GM04503 (cell line): ENCODE measurements around the gene DDX54.

Experiments used
- DNase-seq: peaks from one replicate; pipeline ENCODE4 v3.0.0-alpha.2; 2012; ENCODE audit warnings: low read depth

The DDX54 gene

DNA sequence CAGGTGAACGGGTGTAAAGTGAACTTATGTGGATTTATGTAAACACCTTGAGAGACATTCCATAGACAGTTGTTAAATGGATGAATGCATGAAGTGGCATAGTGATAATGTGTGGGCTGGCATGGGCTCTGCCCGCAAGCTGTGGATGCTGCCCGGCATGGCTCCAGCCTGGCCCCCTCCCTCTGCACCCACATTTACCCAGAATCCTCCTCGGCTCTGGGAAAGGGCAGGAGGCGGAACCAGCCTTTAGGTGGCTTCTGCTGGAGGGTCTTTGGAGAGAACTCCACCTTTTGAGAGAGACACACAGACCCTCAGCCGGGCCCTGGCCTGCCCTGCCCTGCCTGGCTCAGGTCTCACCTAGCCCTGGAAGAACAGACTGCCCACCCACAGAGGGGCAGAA, 68.4 kb downstream of the DDX54 start:
- DNase-seq = no peak

DNA sequence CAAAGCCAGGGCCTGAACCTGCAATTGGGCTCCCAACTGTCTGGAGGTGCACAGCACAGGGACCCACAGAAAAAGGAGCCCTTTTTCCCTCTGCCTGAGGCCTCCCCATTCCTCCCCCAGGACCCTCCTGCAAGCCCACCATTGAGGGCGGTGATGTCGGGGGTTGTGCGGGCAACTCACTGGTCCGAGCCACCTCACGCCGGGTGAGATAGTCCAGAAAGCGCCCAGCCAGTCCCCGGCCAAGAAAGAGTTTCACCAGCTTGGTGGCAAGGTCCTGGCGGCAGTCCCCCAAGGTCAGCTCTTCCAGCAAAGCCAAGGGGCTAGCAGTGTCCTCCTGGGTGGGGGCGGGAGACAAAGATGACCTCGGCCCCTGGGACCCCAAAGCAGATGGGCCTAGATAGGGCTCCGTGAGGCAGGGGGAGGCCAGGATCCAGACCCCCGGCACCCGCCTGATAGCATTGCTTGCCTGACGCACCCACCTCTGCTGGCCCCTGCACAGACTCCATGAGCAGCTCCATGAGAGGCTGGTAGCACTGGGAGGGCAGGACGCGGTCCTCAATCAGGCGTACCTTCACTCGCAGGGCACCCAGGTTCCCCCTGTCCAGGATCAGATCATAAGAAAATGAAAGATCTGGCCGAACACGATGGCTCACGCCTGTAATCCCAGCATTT, 69.7 kb downstream of the DDX54 start:
- DNase-seq = no peak

DNA sequence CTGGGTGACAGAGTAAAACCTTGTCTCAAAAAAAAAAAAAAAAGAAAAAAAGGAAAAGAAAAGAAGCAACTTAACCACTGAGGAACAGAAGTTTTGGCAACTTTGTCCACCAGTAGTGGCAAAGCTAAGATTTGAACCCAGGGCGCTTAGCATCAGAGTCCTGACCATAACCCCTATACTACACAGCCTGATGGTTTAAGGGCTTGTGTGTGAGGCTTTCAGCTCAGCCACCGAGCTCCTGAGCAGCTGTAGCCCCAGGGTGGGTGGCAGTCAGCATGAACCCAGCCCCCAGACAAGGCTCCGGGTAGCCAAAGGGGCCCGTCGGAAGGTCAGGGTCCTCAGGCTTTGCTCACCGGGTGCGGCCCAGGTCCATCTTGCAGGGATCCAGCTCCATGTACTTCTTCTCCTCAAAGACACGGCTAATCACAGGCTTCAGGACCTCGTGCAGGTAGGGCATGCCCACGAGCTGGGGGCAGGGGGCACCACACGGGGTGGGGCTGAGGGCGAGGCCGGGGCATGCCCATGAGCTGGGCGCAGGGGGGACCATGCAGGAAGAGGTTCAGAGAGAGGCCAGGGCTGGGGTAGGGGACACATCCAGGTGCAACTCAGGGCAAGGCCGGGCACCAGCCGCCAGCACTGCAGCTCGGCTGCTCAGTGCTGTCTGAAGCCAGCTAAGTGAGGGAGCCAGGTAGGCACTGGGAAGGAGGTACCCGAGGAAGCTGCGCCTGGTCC, 70.7 kb downstream of the DDX54 start:
- DNase-seq = no peak

DNA sequence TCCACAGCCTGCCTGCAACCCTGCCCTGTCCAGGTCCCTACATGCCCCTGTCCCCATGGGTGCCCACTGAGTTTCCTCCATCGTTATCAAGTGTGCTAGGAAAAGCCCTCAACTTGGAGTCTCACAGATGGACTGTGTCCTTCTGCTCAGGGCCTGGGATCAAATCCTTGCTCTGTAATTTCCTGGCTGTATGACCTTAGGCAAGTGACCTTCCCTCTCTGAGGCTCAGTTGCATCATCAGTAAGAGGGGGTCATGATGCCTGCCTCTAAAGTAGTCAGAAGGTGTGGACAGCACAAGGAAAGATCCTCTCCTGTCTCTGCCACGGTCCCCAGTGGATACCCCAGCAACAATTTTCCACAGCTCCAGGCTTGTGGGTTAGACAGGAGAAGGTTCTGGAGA, 71.9 kb downstream of the DDX54 start:
- DNase-seq = no peak

DNA sequence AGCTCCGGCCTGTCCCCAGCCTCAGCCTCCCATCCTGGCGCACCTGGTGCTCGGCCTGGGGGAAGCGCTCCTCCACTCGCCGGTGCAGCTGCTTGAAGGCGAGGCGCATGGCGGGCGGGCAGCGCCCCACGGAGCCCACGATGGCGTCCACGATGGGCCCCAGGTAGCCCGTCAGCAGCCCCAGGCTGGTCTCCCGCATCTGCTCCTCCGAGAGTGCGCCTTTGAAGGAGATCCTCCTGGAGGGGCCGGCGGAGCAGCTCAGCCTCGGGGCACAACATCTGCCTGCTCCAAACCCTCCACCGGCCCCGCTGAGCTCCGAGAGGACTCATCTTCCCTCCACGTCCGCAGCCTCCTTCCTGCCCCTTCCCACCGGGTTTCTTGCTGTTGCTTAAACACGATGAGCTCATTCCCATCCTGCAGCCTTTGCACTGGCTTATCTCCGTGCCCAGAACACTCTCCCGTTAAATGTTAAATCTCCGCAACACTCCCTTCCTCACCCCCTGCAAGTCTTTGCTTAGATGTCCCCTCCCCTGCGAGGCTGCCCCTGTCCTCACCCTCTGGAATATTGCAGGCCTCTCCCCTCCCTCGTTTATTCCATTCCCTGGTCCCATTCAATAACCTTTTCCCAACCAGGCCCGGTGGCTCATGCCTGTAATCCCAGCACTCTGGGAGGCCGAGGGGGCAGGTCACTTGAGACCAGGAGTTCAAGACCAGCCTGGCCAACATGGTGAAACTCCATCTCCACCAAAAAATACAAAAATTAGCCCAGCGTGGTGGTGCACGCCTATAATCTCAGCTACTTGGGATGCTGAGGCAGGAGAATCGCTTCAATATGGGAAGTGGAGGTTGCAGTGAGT, 73.0 kb downstream of the DDX54 start:
- DNase-seq = no peak

DNA sequence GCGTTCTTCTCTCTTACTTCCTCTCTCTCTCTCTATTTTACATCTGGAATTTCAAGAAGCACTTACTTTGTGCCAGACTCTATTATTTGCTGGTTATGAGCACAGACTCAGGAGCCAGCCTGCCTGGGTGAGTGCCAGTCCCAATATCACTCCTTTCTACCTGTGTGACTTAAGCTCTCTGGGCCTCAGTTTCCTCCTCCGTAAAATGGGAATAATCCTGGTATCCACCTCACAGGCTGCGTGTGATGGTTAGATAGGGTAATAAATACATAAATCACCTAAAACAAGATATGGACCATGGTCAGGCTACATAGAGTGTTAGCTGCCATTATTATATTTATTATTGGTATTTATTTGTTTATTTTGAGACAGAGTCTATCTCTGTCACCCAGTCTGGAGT, 74.0 kb downstream of the DDX54 start:
- DNase-seq = no peak

DNA sequence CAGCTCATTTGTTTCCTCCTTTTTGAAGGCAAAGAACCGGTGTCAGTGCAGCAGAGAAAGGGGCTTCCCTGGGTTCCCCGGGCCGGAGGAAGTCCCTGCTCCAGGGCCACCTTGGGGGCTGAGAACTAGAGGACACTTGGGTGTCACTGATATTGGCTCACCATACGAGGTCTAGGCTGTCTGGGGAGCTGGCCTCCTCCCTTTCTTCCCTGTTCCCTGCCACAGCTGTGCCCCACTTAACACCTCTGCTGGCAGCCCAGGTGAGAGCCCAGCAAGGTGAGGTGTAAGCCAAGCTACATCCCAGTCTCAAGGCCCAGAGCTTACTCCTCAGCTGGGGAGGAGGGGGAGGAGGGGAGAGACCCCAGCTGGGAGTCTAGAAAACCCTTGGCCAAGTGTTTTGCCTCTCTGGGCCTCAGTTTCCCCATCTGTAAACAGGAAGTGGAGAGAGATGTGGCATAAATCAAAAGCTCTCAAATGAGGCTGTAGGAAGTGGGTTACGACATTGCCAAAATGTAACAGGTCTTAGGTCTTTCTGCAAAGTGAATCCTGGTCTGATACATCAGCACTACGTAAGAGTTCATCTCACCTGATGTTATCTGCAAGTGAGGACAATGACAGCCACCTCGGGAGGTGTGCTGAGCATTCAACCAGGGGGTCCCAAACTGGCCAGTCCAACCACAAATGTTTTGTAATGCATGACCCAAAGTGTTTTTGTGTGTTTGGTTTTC, 75.2 kb downstream of the DDX54 start:
- no peak for DNase-seq

DNA sequence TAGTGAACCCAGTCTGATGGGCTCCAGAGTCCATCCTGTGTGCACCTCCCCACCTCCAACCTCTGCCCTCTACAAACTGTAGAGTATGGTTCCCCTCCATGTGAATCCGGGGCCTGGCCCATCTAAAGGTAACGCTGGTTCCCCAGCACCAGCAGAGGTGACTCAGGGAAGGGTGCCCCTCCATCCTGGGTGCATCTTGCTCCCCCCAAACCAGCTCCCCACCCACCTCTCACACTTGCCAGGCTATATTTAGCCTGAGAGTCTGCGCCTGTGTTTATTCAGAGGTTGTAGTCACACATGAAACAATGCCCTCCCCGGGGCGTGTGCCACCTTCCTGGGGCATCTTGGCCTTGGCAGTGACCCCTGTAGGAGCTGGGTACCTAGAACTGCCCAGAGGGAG, 75.9 kb downstream of the DDX54 start:
- no peak for DNase-seq

DNA sequence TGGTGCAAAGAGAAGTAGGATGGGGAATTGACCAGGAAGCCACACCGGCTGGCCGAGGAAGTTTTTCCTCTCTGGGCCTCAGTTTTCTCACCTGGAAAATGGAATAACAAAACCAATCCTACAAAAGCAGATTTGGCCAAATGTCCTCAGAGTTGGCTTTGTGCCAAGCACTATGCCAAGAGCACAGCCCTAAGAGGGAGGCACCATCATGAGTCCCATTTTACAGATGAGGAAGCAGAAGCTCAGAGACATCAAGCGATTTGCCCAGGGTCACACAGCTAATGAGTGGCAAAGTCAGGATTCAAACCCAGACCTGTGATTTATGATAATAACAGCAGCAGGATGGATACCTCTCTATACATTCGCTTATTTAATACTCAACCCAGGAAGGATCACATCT, 77.0 kb downstream of the DDX54 start:
- DNase-seq = no peak
